ENCODE measurements around the gene PEF1. TPM values are rescaled to one million over a fixed set of nuclear protein-coding genes. Genes with fewer than 3 reads are reported as not detected.

Gene PEF1
- total and polyA plus RNA-seq, 2 donors (not counting 3 experiments of a cell fraction or from before 2014, with no cell fraction given): 73.3 to 161 TPM

- DNase-seq (ENCODE audit: low read depth, low spot score): no peak
- Histone ChIP-seq H3K9me3 (replicated peaks; ENCODE audit: control insufficient read depth, insufficient read depth, low read length) (no peaks in the 10 kb centered on the region), H3K9ac (replicated peaks; ENCODE audit: extremely low read depth, insufficient read depth, low read length) (no peak overlapping the region), H2AFZ (ENCODE audit: low read depth, low read length) (no peak overlapping the region), H3K27ac (ENCODE audit: insufficient read depth, low read depth, low read length) (no peak overlapping the region), H3K27me3 (ENCODE audit: control insufficient read depth in 2 of 2, insufficient read depth in 2 of 2, low read length in 2 of 2) (no peaks in the 10 kb centered on the region), H3K4me3 (replicated peaks in 1 of 3; ENCODE audit: insufficient read depth in 1 of 3, low read depth in 1 of 3, low read length in 3 of 3) (no peak overlapping the region), H3K36me3 (ENCODE audit: control insufficient read depth in 2 of 2, extremely low read depth in 1 of 2, insufficient read depth in 2 of 2, low read length in 2 of 2) (peaks cover 13 to 40% of the 10 kb centered on the region in 2 experiments), H3K4me1 (ENCODE audit: control insufficient read depth, extremely low read depth, insufficient read depth, low read length) (no peaks in the 10 kb centered on the region), H3K9me1 (replicated peaks; ENCODE audit: control insufficient read depth, extremely low read depth, insufficient read depth, low read length) (no peaks in the 10 kb centered on the region), H3K79me2 (ENCODE audit: control insufficient read depth, insufficient read depth, low read length) (peaks cover 27% of the 10 kb centered on the region), H4K20me1 (replicated peaks; ENCODE audit: control insufficient read depth, extremely low read depth, insufficient read depth, low read length) (no peaks in the 10 kb centered on the region), H3K4me2 (ENCODE audit: insufficient read depth, low read length) (no peak overlapping the region)
- CTCF ChIA-PET: interaction anchor here (0.8 to 2.4 kb wide), 9 partner anchors 11 to 84 kb away, joined by 3 to 13 read pairs (median 4); partner anchors contain the start of gene PEF1
- dilution Hi-C loops (cut with MboI; ENCODE audit: extremely low pct_ligation_motif_present, low sequenced_read_pairs) (no loop called here), intact Hi-C loops (cut with micrococcal nuclease) (no loop called here)
- FAIRE-seq: peak; percentile 66
- POLR2A ChIA-PET: interaction anchor here (0.7 to 1.2 kb wide), 2 partner anchors 12 to 26 kb away, joined by 4 read pairs; partner anchors contain the start of gene PEF1
- BruUV-seq (replicated peaks): no TSS peak
- no peak for TF ChIP-seq FOS (IDR thresholded peaks at IDR 0.05; ENCODE audit: borderline replicate concordance, insufficient read depth, low read length)
- TF ChIP-seq, protein P1, sequence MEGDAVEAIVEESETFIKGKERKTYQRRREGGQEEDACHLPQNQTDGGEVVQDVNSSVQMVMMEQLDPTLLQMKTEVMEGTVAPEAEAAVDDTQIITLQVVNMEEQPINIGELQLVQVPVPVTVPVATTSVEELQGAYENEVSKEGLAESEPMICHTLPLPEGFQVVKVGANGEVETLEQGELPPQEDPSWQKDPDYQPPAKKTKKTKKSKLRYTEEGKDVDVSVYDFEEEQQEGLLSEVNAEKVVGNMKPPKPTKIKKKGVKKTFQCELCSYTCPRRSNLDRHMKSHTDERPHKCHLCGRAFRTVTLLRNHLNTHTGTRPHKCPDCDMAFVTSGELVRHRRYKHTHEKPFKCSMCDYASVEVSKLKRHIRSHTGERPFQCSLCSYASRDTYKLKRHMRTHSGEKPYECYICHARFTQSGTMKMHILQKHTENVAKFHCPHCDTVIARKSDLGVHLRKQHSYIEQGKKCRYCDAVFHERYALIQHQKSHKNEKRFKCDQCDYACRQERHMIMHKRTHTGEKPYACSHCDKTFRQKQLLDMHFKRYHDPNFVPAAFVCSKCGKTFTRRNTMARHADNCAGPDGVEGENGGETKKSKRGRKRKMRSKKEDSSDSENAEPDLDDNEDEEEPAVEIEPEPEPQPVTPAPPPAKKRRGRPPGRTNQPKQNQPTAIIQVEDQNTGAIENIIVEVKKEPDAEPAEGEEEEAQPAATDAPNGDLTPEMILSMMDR (IDR thresholded peaks at IDR 0.05; ENCODE audit: extremely low read depth in 1 of 2, insufficient read depth in 1 of 2, low read depth in 1 of 2, low read length in 2 of 2): peak; percentile 53 to 61
Measured at GRCh38 chr1:31633117-31633516, 11.6 kb downstream of the PEF1 start.

GRCh38 chr1:31632649-31633048 is 12.0 kb downstream of the PEF1 start:
- POLR2A ChIA-PET: interaction anchor here (1.2 kb wide), 1 partner anchor 12 kb away, joined by 4 read pairs; the partner anchor contains the start of gene PEF1
- dilution Hi-C loops (cut with MboI; ENCODE audit: extremely low pct_ligation_motif_present, low sequenced_read_pairs) (no loop called here), intact Hi-C loops (cut with micrococcal nuclease) (no loop called here)
- Histone ChIP-seq H3K79me2 (ENCODE audit: control insufficient read depth, insufficient read depth, low read length) (peaks cover 22% of the 10 kb centered on the region), H4K20me1 (replicated peaks; ENCODE audit: control insufficient read depth, extremely low read depth, insufficient read depth, low read length) (no peaks in the 10 kb centered on the region), H3K36me3 (ENCODE audit: control insufficient read depth in 2 of 2, extremely low read depth in 1 of 2, insufficient read depth in 2 of 2, low read length in 2 of 2) (peaks cover 13 to 43% of the 10 kb centered on the region in 2 experiments), H3K4me1 (ENCODE audit: control insufficient read depth, extremely low read depth, insufficient read depth, low read length) (no peaks in the 10 kb centered on the region), H3K9ac (replicated peaks; ENCODE audit: extremely low read depth, insufficient read depth, low read length) (no peak overlapping the region), H3K9me1 (replicated peaks; ENCODE audit: control insufficient read depth, extremely low read depth, insufficient read depth, low read length) (no peaks in the 10 kb centered on the region), H3K27me3 (ENCODE audit: control insufficient read depth in 2 of 2, insufficient read depth in 2 of 2, low read length in 2 of 2) (no peaks in the 10 kb centered on the region), H3K4me2 (ENCODE audit: insufficient read depth, low read length) (no peak overlapping the region), H3K9me3 (replicated peaks; ENCODE audit: control insufficient read depth, insufficient read depth, low read length) (no peaks in the 10 kb centered on the region), H3K27ac (ENCODE audit: insufficient read depth, low read depth, low read length) (no peak overlapping the region), H3K4me3 (replicated peaks in 1 of 3; ENCODE audit: insufficient read depth in 1 of 3, low read depth in 1 of 3, low read length in 3 of 3) (no peak overlapping the region), H2AFZ (ENCODE audit: low read depth, low read length) (no peak overlapping the region)
- DNase-seq (ENCODE audit: low read depth, low spot score): no peak
- TF ChIP-seq, protein P1 (IDR thresholded peaks at IDR 0.05; ENCODE audit: extremely low read depth in 1 of 2, insufficient read depth in 1 of 2, low read depth in 1 of 2, low read length in 2 of 2): no peak
- no peak for TF ChIP-seq POLR2A (IDR thresholded peaks at IDR 0.05; ENCODE audit: low read depth, low read length)
- TF ChIP-seq MYC (IDR thresholded peaks at IDR 0.05; ENCODE audit: low read depth, low read length): no peak
- no peak for TF ChIP-seq EZH2 (IDR thresholded peaks at IDR 0.05; ENCODE audit: borderline replicate concordance, low read depth, low read length, severe bottlenecking)
- TF ChIP-seq, protein P2, sequence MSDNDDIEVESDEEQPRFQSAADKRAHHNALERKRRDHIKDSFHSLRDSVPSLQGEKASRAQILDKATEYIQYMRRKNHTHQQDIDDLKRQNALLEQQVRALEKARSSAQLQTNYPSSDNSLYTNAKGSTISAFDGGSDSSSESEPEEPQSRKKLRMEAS (IDR thresholded peaks at IDR 0.05; ENCODE audit: insufficient read depth, insufficient read length): no peak
- no peak for TF ChIP-seq FOS (IDR thresholded peaks at IDR 0.05; ENCODE audit: borderline replicate concordance, insufficient read depth, low read length)
- no peak for TF ChIP-seq POLR2AphosphoS5 (IDR thresholded peaks at IDR 0.05; ENCODE audit: insufficient read depth, low read depth, low read length)
- no peak for TF ChIP-seq JUN (IDR thresholded peaks at IDR 0.05; ENCODE audit: borderline replicate concordance, insufficient read depth, insufficient read length, low read depth)
- BruUV-seq (replicated peaks): no TSS peak
- CTCF ChIA-PET: interaction anchor here (0.8 to 2.4 kb wide), 9 partner anchors 11 to 84 kb away, joined by 3 to 13 read pairs (median 4); partner anchors contain the start of gene PEF1
- FAIRE-seq: no peak
